HEK293T (cell line): Measurements from ENCODE around the gene SLC5A10.

ENCODE experiments used
- ARNT ChIP-seq: fragments of 450-650 bp; IDR thresholded peaks from 2 replicates; pipeline ENCODE4 v1.6.1; 2017; ENCODE audit warnings: mild to moderate bottlenecking
- BHLHE40 ChIP-seq: fragments of 450-650 bp; IDR thresholded peaks from 2 replicates; pipeline ENCODE4 v1.6.1; 2016; ENCODE audit warnings: mild to moderate bottlenecking, moderate library complexity, borderline replicate concordance
- ELF4 ChIP-seq: fragments of 450-650 bp; IDR thresholded peaks from 2 replicates; pipeline ENCODE4 v1.6.1; 2017; ENCODE audit warnings: antibody characterized with exemption
- FOXA1 ChIP-seq: fragments of 450-650 bp; IDR thresholded peaks from 2 replicates; pipeline ENCODE4 v1.6.1; 2016; ENCODE audit warnings: mild to moderate bottlenecking
- FOXK2 ChIP-seq: fragments of 450-650 bp; IDR thresholded peaks from 2 replicates; pipeline ENCODE4 v1.6.1; 2016; ENCODE audit warnings: mild to moderate bottlenecking
- FOXM1 ChIP-seq: fragments of 450-650 bp; IDR thresholded peaks from 2 replicates; pipeline ENCODE4 v1.6.1; 2017; ENCODE audit warnings: mild to moderate bottlenecking, borderline replicate concordance
- HDGF ChIP-seq: fragments of 450-650 bp; IDR thresholded peaks from 2 replicates; pipeline ENCODE4 v1.6.1; 2017; ENCODE audit warnings: antibody characterized with exemption, borderline replicate concordance
- L3MBTL2 ChIP-seq: fragments of 450-650 bp; conservative IDR thresholded peaks from 2 replicates; pipeline ENCODE4 v1.6.1; 2016; ENCODE audit warnings: mild to moderate bottlenecking
- LEF1 ChIP-seq: fragments of 450-650 bp; IDR thresholded peaks from 2 replicates; pipeline ENCODE4 v1.6.1; 2017; ENCODE audit warnings: mild to moderate bottlenecking, borderline replicate concordance
- PKNOX1 ChIP-seq: fragments of 450-650 bp; IDR thresholded peaks from 2 replicates; pipeline ENCODE4 v1.6.1; 2016
- SP1 ChIP-seq: fragments of 450-650 bp; IDR thresholded peaks from 2 replicates; pipeline ENCODE4 v1.6.1; 2017
- SUZ12 ChIP-seq: fragments of 450-650 bp; IDR thresholded peaks from 2 replicates; pipeline ENCODE4 v1.6.1; 2016; ENCODE audit warnings: mild to moderate bottlenecking
- TARDBP ChIP-seq: fragments of 450-650 bp; IDR thresholded peaks from 2 replicates; pipeline ENCODE4 v1.6.1; 2016
- ZNF384 ChIP-seq: fragments of 450-650 bp; IDR thresholded peaks from 2 replicates; pipeline ENCODE4 v1.6.1; 2016

DNA sequence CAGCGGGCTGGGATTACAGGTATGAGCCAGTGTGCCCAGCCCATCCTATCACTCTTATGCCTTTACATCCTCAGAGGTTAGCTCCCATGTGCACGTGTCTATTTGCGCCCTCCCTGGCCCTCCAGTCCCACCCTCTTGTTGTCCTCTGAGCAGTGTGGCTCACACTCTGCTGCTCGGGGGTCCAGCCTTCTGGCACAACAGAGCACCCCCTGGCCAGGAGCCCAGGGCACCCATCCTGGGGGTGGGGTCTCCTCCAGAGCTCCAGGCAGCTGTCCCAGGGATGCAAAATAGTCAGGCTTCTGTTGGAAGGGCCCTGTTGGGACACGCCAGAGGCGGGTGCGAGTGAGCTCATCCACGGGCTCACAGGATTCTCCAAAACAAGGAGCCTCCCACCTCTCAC is 64.3 kb downstream of the SLC5A10 start:
- TF ChIP-seq ARNT, result no peak
- no peak for TF ChIP-seq SP1
- TF ChIP-seq BHLHE40, result no peak
- no peak for TF ChIP-seq FOXA1
- TF ChIP-seq ZNF384, result no peak
- TF ChIP-seq FOXM1, result no peak
- no peak for TF ChIP-seq TARDBP
- TF ChIP-seq ELF4, result no peak
- TF ChIP-seq FOXK2, result no peak
- TF ChIP-seq LEF1, result no peak
- no peak for TF ChIP-seq SUZ12
- no peak for TF ChIP-seq L3MBTL2
- no peak for TF ChIP-seq PKNOX1
- TF ChIP-seq HDGF, result no peak
